HepG2 (cell line): ENCODE data around the gene DNAL4. TPM values are rescaled to one million over a fixed set of nuclear protein-coding genes. Genes with fewer than 3 reads are reported as not detected.

Experiments used
- FOXP1 ChIP-seq, 2 experiments: fragments of 450-650 bp in 1 of 2; IDR thresholded peaks; 2 replicates each; pipeline ENCODE4 v1.6.1; 2017 to 2018; ENCODE audit warnings: antibody characterized with exemption in 1 of 2
- KDM1A ChIP-seq: IDR thresholded peaks from 2 replicates; pipeline ENCODE4 v1.6.1; 2016; ENCODE audit warnings: missing compliant biosample characterization
- NFATC3 ChIP-seq: sonication (generic); formaldehyde crosslinking; IDR thresholded peaks from 2 replicates; pipeline ENCODE4 v1.5.1; 2020; ENCODE audit warnings: mild to moderate bottlenecking, missing genetic modification reagents
- NPAS2 ChIP-seq: sonication (generic); formaldehyde crosslinking; IDR thresholded peaks from 2 replicates; pipeline ENCODE4 v1.8.0; 2022; ENCODE audit warnings: mild to moderate bottlenecking, missing genetic modification reagents, borderline replicate concordance
- THYN1 ChIP-seq: sonication (generic); formaldehyde crosslinking; IDR thresholded peaks from 2 replicates; pipeline ENCODE4 v1.8.1; 2023; ENCODE audit warnings: low read depth, mild to moderate bottlenecking, moderate library complexity, missing genetic modification reagents, borderline replicate concordance
- ZEB1 ChIP-seq: IDR thresholded peaks from 2 replicates; pipeline ENCODE4 v1.6.1; 2012; ENCODE audit warnings: mild to moderate bottlenecking, low read depth, inconsistent platforms; ENCODE audit not compliant: insufficient replicate concordance
- ZMAT3 ChIP-seq: sonication (generic); formaldehyde crosslinking; conservative IDR thresholded peaks from 2 replicates; pipeline ENCODE4 v1.7.0; 2021; ENCODE audit warnings: missing genetic modification reagents
- ZNF121 ChIP-seq: sonication (generic); formaldehyde crosslinking; IDR thresholded peaks from 2 replicates; pipeline ENCODE4 v1.5.0; 2020; ENCODE audit warnings: mild to moderate bottlenecking, missing genetic modification reagents
- ZNF274 ChIP-seq: sonication (generic); formaldehyde crosslinking; IDR thresholded peaks from 2 replicates; pipeline ENCODE4 v1.5.1; 2020; ENCODE audit warnings: mild to moderate bottlenecking, missing genetic modification reagents
- ZNF367 ChIP-seq: sonication (generic); formaldehyde crosslinking; IDR thresholded peaks from 2 replicates; pipeline ENCODE4 v1.4.0; 2020; ENCODE audit warnings: missing genetic modification reagents, borderline replicate concordance
- ZNF510 ChIP-seq: sonication (generic); formaldehyde crosslinking; IDR thresholded peaks from 2 replicates; pipeline ENCODE4 v1.4.0; 2020; ENCODE audit warnings: low read depth, mild to moderate bottlenecking, missing genetic modification reagents
- ZNF670 ChIP-seq: sonication (generic); formaldehyde crosslinking; IDR thresholded peaks from 2 replicates; pipeline ENCODE4 v1.8.0; 2022; ENCODE audit warnings: mild to moderate bottlenecking, missing genetic modification reagents, borderline replicate concordance
- ZNF775 ChIP-seq: sonication (generic); formaldehyde crosslinking; IDR thresholded peaks from 2 replicates; pipeline ENCODE4 v1.4.0; 2020; ENCODE audit warnings: missing genetic modification reagents, mild to moderate bottlenecking, moderate library complexity, borderline replicate concordance
- polyA plus RNA-seq, 8 experiments: library from polyadenylated mRNA; depleted of rRNA in 3 of 8; stranded (reverse) in 7 of 8; unstranded in 1 of 8; fragments of >200 nt; fragmentation: Illumina TruSeq in 4 of 8; extraction: Trizol in 4 of 8; gene quantifications; 2 replicates each; pipeline versions ENCODE4 v1.2.1 to v1.2.3, GENCODE V29; 2011 to 2016; ENCODE audit warnings: low read depth in 4 of 8, missing spikeins in 1 of 8, mixed read lengths in 1 of 8; ENCODE audit not compliant: insufficient read depth in 1 of 8
- total RNA-seq, 5 experiments: library from RNA; depleted of rRNA; stranded (reverse); fragments of >200 nt; fragmentation: Illumina TruSeq; extraction: Trizol; gene quantifications; 2 replicates each; pipeline ENCODE4 v1.2.3, GENCODE V29; 2016; ENCODE audit warnings: low read depth in 1 of 5
- TF ChIP-seq, protein P1 (sequence below): conservative IDR thresholded peaks from 2 replicates; pipeline ENCODE4 v1.6.1; 2018; ENCODE audit warnings: missing genetic modification reagents
- TF ChIP-seq, protein P2 (sequence below): sonication (generic); formaldehyde crosslinking; IDR thresholded peaks from 2 replicates; pipeline ENCODE4 v1.8.0; 2022; ENCODE audit warnings: missing genetic modification reagents, mild to moderate bottlenecking, borderline replicate concordance
- TF ChIP-seq, protein P3 (sequence below): sonication (generic); formaldehyde crosslinking; IDR thresholded peaks from one replicate; pipeline ENCODE4 v1.5.1; 2020; ENCODE audit warnings: mild to moderate bottlenecking, missing genetic modification reagents; ENCODE audit errors: not compliant biosample characterization
- TF ChIP-seq, protein P4 (sequence below): sonication (generic); formaldehyde crosslinking; IDR thresholded peaks from 2 replicates; pipeline ENCODE4 v1.4.0; 2020; ENCODE audit warnings: mild to moderate bottlenecking, missing genetic modification reagents

Gene DNAL4
- total and polyA plus RNA-seq, 2 of the 13 experiments (the other 11 are each of a cell fraction or from before 2014, with no cell fraction given): 8.0 to 10.7 TPM

DNA sequence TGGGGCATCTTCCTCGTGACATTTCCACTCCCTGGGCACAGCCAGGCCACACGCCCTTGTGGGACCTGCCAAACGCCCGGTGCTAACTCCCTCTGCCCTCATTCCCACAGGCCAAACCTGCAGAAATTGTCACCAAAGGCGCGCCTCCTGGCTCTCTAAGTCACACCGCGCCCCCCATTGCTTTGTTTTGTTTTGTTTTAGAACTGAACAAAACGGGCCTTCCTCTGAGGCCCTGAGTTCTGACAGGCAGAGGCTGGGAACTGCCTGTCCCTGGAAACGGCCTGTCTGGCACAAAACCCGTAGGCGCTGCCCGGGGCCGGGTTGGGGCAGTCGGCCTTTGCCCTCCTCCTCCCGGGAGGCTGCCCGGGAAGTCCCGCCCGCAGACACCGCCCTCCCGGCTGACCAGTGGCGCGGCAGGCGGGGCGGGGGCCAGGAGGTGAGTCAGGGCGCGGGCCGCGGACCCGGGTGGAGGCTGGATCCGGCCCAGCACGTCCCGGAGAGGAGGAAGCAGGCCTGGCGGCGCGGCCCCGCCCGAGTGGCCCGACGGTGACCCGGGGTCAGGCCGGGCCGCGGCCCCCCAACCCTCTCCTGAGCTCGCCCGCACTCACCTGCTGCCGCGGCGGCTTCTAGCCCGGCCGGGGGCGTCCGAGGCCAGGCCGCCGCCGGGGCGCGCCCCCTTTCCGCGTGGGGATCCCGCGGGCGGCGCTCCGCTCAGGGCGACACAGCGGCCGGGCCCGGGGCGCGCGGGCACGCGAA lies 38.6 kb downstream of the DNAL4 start (continued):
- TF ChIP-seq, protein P1, sequence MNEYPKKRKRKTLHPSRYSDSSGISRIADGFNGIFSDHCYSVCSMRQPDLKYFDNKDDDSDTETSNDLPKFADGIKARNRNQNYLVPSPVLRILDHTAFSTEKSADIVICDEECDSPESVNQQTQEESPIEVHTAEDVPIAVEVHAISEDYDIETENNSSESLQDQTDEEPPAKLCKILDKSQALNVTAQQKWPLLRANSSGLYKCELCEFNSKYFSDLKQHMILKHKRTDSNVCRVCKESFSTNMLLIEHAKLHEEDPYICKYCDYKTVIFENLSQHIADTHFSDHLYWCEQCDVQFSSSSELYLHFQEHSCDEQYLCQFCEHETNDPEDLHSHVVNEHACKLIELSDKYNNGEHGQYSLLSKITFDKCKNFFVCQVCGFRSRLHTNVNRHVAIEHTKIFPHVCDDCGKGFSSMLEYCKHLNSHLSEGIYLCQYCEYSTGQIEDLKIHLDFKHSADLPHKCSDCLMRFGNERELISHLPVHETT (CRISPR knock-in tag): peak; percentile 69; the same call in 1 of the 2 replicates
- TF ChIP-seq, protein P2, sequence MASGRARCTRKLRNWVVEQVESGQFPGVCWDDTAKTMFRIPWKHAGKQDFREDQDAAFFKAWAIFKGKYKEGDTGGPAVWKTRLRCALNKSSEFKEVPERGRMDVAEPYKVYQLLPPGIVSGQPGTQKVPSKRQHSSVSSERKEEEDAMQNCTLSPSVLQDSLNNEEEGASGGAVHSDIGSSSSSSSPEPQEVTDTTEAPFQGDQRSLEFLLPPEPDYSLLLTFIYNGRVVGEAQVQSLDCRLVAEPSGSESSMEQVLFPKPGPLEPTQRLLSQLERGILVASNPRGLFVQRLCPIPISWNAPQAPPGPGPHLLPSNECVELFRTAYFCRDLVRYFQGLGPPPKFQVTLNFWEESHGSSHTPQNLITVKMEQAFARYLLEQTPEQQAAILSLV: no peak; the same call in 1 of the 2 replicates
- TF ChIP-seq ZNF670 (no peak), ZNF775 (CRISPR knock-in tag) (no peak), ZNF510 (CRISPR knock-in tag) (no peak), ZNF367 (CRISPR knock-in tag) (no peak; the same call in 1 of the 2 replicates), NPAS2 (CRISPR knock-in tag) (no peak), ZNF121 (CRISPR knock-in tag) (no peak), FOXP1 (IDR thresholded peaks at IDR 0.05) (no peak), FOXP1 (CRISPR knock-in tag; IDR thresholded peaks at IDR 0.05) (peak; percentile 36; the same call in 1 of the 2 replicates), ZMAT3 (peak; percentile 32; the same call in 1 of the 2 replicates), ZNF274 (peak; percentile 76), NFATC3 (CRISPR knock-in tag) (0 out of 2 replicates have a peak, but pooled peaks have one; percentile 49), THYN1 (CRISPR knock-in tag) (no peak), KDM1A (no peak), ZEB1 (peak; percentile 50)
- TF ChIP-seq, protein P3, sequence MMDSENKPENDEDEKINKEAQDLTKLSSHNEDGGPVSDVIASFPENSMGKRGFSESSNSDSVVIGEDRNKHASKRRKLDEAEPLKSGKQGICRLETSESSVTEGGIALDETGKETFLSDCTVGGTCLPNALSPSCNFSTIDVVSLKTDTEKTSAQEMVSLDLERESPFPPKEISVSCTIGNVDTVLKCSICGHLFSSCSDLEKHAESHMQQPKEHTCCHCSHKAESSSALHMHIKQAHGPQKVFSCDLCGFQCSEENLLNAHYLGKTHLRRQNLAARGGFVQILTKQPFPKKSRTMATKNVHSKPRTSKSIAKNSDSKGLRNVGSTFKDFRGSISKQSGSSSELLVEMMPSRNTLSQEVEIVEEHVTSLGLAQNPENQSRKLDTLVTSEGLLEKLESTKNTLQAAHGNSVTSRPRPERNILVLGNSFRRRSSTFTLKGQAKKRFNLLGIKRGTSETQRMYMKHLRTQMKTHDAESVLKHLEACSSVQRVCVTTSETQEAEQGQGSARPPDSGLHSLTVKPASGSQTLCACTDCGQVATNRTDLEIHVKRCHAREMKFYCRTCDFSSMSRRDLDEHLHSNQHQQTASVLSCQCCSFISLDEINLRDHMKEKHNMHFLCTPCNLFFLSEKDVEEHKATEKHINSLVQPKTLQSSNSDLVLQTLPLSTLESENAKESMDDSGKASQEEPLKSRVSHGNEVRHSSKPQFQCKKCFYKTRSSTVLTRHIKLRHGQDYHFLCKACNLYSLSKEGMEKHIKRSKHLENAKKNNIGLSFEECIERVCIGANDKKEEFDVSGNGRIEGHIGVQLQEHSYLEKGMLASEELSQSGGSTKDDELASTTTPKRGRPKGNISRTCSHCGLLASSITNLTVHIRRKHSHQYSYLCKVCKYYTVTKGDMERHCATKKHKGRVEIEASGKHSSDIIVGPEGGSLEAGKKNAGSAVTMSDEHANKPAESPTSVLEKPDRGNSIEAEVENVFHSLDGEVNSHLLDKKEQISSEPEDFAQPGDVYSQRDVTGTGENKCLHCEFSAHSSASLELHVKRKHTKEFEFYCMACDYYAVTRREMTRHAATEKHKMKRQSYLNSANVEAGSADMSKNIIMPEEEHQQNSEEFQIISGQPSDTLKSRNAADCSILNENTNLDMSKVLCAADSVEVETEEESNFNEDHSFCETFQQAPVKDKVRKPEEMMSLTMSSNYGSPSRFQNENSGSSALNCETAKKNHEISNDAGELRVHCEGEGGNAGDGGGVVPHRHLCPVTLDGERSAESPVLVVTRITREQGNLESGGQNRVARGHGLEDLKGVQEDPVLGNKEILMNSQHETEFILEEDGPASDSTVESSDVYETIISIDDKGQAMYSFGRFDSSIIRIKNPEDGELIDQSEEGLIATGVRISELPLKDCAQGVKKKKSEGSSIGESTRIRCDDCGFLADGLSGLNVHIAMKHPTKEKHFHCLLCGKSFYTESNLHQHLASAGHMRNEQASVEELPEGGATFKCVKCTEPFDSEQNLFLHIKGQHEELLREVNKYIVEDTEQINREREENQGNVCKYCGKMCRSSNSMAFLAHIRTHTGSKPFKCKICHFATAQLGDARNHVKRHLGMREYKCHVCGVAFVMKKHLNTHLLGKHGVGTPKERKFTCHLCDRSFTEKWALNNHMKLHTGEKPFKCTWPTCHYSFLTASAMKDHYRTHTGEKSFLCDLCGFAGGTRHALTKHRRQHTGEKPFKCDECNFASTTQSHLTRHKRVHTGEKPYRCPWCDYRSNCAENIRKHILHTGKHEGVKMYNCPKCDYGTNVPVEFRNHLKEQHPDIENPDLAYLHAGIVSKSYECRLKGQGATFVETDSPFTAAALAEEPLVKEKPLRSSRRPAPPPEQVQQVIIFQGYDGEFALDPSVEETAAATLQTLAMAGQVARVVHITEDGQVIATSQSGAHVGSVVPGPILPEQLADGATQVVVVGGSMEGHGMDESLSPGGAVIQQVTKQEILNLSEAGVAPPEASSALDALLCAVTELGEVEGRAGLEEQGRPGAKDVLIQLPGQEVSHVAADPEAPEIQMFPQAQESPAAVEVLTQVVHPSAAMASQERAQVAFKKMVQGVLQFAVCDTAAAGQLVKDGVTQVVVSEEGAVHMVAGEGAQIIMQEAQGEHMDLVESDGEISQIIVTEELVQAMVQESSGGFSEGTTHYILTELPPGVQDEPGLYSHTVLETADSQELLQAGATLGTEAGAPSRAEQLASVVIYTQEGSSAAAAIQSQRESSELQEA: no peak
- TF ChIP-seq, protein P4, sequence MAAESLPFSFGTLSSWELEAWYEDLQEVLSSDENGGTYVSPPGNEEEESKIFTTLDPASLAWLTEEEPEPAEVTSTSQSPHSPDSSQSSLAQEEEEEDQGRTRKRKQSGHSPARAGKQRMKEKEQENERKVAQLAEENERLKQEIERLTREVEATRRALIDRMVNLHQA (CRISPR knock-in tag): no peak
